GM08714 (cell line): ENCODE results near the gene AIF1L.
A peak's percentile ranks its signal among the peaks of the same experiment; 100 is the strongest.

Experiments used
- H3K4me3 ChIP-seq: fragments of 200-500 bp; sonication (Bioruptor generic); 2 replicates; pipeline ENCODE4 v1.5.1; 2014; ENCODE audit warnings: mild to moderate bottlenecking, low read length, inconsistent platforms
- ZNF274 ChIP-seq: IDR thresholded peaks from 2 replicates; pipeline ENCODE4 v1.6.1; 2012; ENCODE audit warnings: mild to moderate bottlenecking, low read depth, low read length

The AIF1L gene

DNA sequence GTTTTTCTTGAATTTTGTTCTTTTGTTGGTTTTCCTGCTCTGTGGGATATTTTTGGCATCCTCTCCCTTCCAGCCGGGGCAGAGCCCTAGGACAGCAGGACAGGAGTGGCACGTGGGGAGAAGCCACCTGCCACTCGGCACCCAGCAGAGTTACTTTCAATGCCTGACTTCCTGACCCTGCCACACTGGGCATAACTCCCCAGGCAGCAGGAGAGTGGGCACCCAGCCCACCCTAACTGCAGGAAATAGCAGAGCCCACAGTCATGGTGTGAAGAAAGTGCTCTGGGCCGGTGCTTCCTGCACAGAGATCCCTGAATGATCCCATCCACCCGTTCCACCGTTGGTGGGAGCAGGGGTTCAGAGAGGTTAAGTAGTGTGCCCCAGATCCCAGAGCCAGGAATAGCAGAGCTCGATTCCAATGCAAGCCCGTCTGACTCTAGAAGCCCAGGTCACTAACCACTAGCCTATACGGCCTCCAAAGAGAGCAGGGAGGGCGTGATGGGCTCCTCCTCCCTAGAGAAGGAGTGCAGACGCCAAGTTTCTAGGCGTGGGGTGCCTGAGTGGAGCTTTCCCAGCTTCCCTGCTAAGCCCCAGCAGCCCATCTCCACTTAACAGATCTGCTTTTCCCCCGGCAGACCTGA lies 20.9 kb downstream of the AIF1L start:
- H3K4me3 ChIP-seq: no peak overlapping the region
- TF ChIP-seq ZNF274: no peak

DNA sequence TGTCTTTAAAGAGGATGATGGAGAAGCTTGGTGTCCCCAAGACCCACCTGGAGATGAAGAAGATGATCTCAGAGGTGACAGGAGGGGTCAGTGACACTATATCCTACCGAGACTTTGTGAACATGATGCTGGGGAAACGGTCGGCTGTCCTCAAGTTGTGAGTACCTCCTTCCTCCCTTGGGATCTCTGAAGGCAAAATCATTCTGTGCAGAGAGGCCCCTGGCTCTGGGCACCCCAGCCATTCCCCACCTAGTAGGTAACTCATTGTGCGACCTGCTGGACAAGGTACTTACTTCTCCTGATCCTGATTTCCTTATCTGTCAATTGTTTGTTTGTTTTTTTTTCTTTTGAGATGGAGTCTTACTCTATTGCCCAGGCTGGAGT lies 21.4 kb downstream of the AIF1L start:
- no peak for TF ChIP-seq ZNF274
- H3K4me3 ChIP-seq: no peak overlapping the region

DNA sequence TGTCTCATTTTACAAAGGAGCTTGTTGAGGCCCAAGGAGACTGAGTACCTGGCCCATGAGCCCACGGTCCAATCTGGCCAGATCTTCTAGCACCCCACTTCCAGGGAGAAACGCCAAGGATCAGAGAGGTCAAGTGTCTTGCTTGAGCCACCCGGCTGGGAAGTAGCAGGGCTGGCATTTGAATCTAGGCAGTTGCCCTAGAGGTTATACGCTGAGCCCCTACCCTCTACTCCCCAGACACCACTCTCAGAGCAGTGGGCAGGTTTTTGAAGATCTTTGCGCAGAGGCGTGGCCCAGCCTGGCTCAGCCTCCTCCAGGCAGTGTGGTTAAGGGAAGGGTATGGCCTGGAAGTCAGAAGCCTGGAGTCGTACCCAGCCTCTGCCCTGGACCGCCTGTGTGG lies 23.3 kb downstream of the AIF1L start:
- no peak overlapping the region for H3K4me3 ChIP-seq
- no peak for TF ChIP-seq ZNF274

DNA sequence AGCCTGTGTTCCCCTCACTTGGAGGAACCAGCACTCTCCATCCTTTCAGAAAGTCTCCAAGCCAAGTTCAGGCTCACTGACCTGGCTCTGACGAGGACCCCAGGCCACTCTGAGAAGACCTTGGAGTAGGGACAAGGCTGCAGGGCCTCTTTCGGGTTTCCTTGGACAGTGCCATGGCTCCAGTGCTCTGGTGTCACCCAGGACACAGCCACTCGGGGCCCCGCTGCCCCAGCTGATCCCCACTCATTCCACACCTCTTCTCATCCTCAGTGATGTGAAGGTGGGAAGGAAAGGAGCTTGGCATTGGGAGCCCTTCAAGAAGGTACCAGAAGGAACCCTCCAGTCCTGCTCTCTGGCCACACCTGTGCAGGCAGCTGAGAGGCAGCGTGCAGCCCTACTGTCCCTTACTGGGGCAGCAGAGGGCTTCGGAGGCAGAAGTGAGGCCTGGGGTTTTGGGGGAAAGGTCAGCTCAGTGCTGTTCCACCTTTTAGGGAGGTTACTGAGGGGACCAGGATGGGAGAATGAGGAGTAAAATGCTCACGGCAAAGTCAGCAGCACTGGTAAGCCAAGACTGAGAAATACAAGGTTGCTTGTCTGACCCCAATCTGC lies 24.4 kb downstream of the AIF1L start:
- no peak for TF ChIP-seq ZNF274
- H3K4me3 ChIP-seq: no peak overlapping the region

DNA sequence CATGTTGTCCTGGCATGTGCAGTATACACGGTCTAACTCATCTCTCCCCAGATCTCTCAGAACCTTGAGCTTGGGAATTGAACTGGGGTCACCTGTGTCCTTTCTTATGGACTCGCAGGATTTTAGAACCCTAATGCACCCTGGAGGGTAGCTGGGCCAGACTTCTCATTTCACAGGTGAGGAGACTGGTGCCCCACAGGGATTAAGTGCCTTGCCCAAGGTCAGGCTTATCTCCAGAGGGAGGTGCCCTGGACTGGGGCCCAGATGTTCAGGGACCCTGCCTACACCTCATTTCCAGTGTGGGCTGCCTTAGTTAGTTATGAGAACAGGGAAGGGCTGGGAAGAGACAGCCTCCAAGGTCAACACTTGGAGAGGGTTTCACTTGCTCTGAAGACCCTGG lies 25.0 kb downstream of the AIF1L start:
- no peak for TF ChIP-seq ZNF274
- H3K4me3 ChIP-seq: no peak overlapping the region

DNA sequence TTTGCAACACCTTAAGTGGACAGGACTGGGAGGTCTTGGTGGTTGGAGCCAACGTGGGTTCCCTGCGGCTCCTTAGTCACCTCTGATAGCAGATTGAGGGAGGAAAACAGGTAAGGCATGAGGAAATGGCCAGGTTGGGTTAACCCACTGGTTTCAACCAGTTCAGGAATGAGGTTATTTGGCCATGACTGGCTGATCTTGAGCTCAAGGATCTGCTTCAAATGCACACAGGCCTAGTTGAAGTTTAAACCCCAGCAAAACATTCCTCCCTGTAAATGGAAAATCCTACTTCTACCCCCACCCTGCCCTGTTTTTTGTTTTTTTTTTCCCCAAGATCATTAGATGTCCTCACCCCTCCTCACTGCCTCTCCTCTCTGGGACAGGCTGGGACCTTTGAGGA lies 25.8 kb downstream of the AIF1L start:
- H3K4me3 ChIP-seq: no peak overlapping the region
- no peak for TF ChIP-seq ZNF274

DNA sequence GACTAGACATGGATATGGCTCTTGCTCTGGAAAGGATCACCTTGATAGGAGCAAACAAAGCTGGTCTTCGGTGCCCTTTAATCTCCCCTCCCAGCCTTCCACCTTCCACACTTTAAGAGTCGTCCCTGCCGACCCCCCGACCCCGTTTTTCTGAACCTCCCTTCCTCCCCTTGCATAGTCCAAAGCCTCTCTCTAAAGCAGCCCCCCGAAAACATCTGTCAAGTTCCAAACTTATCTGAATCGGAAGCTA lies 28.6 kb downstream of the AIF1L start:
- no peak for TF ChIP-seq ZNF274
- H3K4me3 ChIP-seq: peak overlapping the region; percentile 93

DNA sequence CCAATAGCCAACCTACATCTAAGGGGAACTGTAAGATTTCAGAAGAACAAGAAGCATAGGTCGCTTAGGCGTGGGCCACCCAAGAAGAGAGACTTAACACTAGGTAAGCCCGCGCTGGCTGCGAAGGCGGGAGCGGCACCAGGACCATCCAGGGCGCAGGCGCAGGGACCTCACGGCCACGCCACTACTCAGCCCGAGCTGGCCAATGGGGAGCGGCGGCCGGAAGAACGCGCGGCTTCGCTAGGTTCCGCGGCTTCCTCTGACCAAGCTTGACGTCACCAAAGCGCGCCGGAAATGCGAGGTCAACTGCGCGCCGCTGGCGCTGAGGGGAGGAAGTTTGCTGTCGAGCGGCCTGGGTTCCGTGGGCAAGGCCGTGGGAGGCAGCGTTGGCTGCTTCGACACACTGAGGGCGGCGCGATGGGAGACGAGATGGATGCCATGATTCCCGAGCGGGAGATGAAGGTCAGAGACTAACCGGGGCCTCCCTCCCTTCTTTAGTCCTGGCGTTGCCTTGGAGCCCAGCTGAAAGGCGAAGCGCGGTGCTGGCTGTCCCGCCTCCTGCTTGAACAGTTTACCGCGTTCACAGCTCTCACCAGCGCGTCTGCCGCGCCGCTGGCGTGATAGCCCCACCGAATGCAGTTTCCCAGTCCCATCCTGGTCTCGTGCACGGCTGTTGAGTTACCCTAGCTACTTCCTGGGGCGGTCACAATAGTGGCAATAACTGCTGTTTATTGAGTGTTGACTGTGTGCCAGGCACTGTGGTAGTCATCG lies 29.1 kb downstream of the AIF1L start, which contains the start of gene NUP214:
NUP214 (plus strand) TSS at position 299 of the 771 bp plus-strand sequence; CDS start at position 418, 119 bp downstream.
- peak within 1 kb of the TSS; percentile 96 for H3K4me3 ChIP-seq
- no peak for TF ChIP-seq ZNF274

DNA sequence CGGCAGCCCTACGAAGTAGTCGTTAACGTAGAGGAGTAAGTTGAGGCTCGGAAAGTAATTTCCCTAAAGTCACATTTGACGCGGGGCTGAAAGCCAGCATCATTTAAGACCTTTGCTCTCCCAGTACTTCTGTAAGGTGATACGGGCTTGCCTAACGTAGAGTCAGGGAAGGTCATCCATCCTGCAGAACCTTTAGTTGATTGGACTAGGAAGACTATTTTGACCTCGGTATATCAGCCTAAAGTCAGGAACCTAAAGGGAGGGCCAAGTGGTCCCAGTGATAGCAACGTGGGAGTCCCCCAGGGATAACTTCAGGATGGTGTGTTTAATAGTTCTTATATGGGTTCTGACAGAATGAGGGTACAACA lies 29.7 kb downstream of the AIF1L start:
- H3K4me3 ChIP-seq: peak overlapping the region; percentile 96
- no peak for TF ChIP-seq ZNF274

DNA sequence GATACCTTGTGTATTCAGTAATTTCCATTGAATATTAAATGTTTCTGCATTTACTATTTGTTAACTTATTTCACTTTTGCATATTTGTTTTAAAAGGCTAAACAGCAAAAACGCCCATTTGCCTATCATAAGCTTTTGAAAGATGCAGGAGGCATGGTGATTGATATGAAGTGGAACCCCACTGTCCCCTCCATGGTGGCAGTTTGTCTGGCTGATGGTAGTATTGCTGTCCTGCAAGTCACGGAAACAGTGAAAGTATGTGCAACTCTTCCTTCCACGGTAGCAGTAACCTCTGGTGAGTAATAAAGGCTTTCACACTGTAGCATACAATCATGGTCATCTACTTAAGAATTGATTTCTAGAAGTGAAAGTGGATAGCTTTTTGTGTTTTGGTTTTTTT lies 32.9 kb downstream of the AIF1L start:
- no peak overlapping the region for H3K4me3 ChIP-seq
- no peak for TF ChIP-seq ZNF274

DNA sequence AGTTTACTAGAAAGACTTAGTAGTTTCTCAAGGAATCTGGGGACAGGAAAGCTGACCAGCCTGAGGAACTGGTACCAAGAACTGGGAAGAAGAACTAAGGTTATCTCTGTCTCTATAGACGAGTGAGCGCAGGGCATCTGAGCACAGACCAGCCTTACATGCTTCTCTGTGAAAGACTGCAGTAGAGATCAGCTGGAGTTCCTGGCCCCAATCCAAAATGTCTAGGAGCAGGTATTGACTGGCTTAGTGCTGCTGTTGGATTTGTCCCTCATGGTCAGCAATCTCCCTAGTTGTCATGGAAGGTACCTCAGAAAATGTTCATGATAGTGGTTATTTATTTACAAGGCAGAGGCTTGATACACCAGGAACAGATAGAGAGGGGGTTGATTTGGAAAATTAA lies 42.3 kb downstream of the AIF1L start:
- no peak for TF ChIP-seq ZNF274

DNA sequence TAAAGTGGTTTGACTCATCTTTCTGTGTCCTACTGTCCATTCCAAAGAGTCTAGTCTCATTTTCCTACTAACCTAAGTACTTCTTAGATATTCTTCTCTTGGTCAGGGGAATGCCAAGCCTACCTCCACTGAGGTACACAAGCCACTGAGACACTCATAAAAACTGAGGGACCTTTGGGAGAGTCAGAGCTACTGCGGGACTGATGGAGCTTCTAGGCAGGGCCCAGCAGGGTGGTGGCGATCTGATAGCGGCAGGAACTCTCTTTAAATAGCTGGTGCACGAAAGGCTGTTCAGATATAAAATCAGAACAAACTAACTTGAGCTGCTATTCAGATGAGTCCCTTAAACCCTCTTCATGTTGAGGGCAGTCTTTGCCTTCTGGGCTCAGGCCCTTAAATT lies 43.8 kb downstream of the AIF1L start:
- H3K4me3 ChIP-seq: no peak overlapping the region
- no peak for TF ChIP-seq ZNF274

More for the DNA sequence above, 42.3 kb downstream of the AIF1L start:
- no peak overlapping the region for H3K4me3 ChIP-seq

DNA sequence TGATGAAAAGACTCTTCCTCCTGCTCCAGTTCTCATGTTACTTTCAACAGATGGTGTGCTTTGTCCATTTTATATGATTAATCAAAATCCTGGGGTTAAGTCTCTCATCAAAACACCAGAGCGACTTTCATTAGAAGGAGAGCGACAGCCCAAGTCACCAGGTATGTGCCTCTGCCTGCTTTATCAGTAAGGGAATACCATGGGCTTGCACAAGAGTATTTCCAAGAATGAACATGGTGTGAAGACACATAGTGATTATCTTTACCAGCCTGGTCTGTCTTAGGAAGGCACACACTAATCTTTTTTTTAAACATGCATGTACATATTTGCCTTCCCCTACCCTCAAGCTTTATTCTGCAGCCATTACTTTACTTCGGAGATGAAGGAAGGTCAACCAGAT lies 44.2 kb downstream of the AIF1L start:
- H3K4me3 ChIP-seq: no peak overlapping the region
- TF ChIP-seq ZNF274: no peak

DNA sequence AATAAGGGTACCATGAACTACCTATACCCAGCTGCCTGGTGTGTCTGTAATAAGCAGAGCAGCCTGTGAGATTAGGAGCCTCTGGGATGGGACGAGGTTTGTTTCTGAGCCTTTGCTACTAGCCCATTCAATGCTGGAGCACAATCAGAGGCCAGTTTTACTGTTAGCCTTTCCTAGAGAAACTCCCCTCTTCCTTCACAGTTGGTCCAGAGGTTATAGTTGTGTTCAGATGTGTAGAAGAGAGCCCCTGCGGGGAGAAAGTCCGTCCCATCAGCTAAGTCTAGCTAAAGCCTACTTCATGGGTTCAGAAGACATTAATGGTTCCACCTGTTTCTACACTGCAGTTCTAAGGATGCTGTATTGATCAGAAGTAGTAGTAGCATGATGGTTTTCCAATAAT lies 45.8 kb downstream of the AIF1L start:
- no peak for TF ChIP-seq ZNF274
- H3K4me3 ChIP-seq: no peak overlapping the region

DNA sequence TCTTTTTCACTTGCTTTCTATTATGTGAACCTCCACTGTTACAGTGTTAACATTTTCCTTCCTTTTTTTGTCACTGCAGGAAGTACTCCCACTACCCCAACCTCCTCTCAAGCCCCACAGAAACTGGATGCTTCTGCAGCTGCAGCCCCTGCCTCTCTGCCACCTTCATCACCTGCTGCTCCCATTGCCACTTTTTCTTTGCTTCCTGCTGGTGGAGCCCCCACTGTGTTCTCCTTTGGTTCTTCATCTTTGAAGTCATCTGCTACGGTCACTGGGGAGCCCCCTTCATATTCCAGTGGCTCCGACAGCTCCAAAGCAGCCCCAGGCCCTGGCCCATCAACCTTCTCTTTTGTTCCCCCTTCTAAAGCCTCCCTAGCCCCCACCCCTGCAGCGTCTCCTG lies 47.9 kb downstream of the AIF1L start:
- H3K4me3 ChIP-seq: no peak overlapping the region
- no peak for TF ChIP-seq ZNF274
